GM21529 (cell line): ENCODE results near the gene SMO.
"Not testable (repeated sequence)": the region's sequence is repeated elsewhere in the genome, so short reads cannot be mapped to it uniquely, and the experiment has no call there.

Experiments used
- ATAC-seq: cut with Tn5 transposase; IDR thresholded peaks from one replicate; pipeline ENCODE4 v1.9.1; 2021; ENCODE audit not compliant: unreplicated experiment

Gene SMO

DNA sequence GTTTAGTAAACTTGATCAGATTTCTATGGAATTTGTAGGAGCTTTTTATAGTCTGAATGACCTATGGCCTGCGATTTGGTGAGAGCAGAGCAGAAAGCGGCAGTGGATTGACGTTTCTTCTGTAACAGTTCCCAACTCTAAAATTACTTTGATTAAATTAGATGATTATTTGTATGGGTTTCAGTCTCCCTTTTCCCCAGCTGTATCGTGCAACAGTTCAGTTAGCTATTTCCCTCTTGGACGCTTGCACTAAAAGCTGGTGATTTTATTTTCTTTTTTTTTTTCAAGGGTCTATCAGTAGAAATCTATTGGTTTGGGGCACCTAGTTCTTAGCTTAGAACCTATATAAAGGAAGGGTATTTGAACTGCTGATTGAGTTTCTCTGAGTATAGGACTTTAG is 43.2 kb downstream of the SMO start:
- no peak for ATAC-seq

- no peak for ATAC-seq
Observed at GRCh38 chr7:129238546-129238945, 50.1 kb downstream of the SMO start.

DNA sequence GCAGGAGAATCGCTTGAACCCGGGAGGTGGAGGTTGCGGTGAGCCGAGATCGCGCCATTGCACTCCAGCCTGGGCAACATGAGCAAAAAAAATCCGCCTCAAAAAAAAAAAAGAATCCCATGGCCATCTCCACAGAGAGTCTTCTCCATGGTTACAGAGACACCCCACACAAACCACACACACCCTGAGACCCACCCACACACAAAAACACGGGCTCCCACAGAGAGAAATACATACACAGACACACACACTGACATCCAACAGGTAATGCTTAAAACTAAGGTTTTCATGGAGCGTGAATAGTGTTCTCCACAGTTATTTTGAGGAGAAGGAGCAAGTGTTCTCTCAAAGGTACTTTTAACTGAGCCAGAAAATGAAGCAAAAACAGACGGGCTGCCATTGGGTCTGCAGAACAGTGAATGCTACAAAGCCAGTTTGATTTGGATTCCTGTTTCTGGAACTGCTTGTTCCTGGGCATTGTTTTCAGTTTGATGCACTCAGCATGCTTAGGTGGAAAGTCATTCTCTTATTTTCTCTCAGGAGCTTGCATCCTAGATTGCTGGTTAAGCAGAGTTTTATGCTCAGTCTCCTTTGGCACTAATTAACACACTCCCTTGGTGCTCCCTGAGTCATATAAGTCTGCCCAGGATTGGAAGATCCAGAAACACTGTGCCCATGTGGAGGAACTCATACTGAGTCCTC is 51.8 kb downstream of the SMO start:
- ATAC-seq: no peak

- no peak for ATAC-seq
Observed at GRCh38 chr7:129244220-129244619, 55.8 kb downstream of the SMO start.

GRCh38 chr7:129245533-129245932 is 57.1 kb downstream of the SMO start:
- no peak for ATAC-seq

GRCh38 chr7:129247087-129247486 is 58.7 kb downstream of the SMO start:
- no peak for ATAC-seq

GRCh38 chr7:129252128-129252527 is 63.7 kb downstream of the SMO start:
- no peak for ATAC-seq

DNA sequence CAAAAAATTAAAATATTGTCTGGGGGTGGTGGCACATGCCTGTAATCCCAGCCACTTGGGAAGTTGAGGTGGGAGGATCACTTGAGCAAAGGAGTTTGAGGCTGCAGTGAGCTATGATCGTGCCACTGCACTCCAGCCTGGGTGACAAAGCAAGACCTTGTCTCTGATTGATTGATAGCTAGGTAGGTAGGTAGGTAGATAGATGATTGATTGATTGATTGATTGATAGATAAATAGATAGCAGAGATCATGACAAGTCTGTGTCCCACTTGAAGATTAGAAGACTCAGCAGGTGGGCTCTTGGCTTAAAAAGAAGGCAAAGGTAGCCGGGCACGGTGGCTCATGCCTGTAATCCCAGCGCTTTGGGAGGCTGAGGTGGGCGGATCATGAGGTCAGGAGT is 64.2 kb downstream of the SMO start:
- ATAC-seq: not testable (repeated sequence)

- no peak for ATAC-seq
Observed at GRCh38 chr7:129255800-129256199, 67.4 kb downstream of the SMO start.

DNA sequence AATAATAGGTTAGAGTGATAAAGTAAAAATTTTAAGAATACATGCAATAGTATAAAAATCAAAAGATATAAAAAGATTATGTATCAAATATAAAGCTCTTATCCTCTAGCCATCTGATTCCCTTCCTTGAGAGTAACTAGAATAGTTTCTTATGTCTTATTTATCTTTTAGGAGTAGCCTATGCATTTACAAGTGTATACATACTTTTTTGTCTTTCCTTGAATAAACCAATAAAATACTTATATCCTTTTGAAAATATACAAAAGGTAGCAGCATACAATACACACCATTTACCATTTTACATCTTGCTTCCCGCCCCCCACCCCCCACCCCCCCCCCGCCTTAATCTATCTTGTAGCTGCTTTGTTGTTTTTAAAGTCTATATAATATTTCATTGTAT is 67.8 kb downstream of the SMO start:
- ATAC-seq: no peak

- ATAC-seq: no peak
Observed at GRCh38 chr7:129257168-129257567, 68.7 kb downstream of the SMO start.

- no peak for ATAC-seq
Observed at GRCh38 chr7:129258649-129259389, 70.4 kb downstream of the SMO start.

DNA sequence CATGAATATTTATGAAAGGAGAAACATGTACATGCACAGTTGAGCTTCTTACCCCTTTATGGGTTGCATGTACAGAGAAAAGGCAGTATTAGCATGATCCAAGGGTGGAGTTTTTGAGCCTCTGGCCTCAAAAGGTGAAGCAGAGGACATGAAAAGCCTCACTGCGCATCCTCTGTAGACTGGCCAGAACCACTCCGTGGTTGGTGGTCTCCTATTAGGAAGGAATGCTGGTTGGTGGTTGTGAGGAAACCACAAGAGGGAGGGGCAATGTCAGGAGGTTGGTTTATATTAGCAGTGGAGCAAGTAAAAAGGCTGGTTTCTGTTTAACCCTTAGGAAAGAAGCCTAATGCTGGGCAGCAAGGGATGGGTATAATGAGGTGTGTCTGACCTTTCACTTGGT is 73.9 kb downstream of the SMO start:
- no peak for ATAC-seq
